ENCODE measurements around the gene FLNC.

DNA sequence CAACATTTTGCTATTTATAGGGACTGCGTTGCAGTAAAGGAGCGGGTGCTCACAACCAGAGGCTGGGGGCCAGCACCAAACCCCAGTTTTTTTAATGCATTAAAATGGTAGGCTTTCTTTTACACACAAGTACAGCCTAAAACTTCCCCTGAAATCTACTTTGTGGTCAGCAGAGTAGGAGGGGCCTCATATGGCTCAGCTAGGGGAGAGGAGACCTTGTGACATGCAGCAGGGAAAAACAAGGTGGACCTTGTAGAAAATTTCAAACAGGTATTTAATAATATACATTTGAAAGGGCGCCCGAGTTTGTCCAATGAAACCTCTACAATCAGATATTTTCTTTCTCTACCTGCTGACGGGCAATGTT is 37.0 kb upstream of the FLNC start:
- TF ChIP-seq, protein P1, sequence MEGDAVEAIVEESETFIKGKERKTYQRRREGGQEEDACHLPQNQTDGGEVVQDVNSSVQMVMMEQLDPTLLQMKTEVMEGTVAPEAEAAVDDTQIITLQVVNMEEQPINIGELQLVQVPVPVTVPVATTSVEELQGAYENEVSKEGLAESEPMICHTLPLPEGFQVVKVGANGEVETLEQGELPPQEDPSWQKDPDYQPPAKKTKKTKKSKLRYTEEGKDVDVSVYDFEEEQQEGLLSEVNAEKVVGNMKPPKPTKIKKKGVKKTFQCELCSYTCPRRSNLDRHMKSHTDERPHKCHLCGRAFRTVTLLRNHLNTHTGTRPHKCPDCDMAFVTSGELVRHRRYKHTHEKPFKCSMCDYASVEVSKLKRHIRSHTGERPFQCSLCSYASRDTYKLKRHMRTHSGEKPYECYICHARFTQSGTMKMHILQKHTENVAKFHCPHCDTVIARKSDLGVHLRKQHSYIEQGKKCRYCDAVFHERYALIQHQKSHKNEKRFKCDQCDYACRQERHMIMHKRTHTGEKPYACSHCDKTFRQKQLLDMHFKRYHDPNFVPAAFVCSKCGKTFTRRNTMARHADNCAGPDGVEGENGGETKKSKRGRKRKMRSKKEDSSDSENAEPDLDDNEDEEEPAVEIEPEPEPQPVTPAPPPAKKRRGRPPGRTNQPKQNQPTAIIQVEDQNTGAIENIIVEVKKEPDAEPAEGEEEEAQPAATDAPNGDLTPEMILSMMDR (IDR thresholded peaks at IDR 0.05) = no peak
- no peak for TF ChIP-seq POLR2A (IDR thresholded peaks at IDR 0.05)

Measured in testis (tissue), 2 donors.